ENCODE results near the gene PCDHGB2.

DNA sequence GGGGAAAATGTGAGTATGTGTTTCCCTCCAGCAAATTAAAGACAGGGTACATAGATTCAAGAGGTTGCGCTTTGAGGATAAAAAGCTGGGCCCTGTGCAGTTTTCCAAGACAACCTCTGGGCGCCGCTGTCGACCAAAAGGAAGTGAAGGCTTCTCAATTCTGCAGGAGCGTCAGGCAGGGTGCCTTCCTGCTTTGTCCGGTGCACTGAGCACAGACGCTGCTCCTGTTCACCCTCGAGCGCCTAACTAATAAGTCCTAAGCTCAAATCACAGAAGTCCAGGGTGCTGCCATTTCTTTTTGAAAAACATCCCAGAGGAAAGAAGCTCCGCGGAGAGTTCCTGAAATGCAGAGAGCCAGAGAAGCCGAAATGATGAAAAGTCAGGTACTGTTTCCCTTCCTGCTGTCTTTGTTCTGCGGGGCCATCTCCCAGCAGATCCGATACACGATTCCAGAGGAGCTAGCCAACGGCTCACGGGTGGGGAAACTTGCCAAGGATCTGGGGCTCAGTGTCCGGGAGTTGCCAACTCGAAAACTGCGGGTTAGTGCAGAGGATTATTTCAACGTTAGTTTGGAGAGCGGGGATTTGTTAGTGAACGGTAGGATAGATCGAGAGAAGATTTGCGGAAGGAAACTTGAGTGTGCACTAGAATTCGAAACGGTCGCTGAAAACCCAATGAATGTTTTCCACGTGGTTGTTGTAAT, 9.7 kb upstream of the PCDHGB2 start, which contains the start of gene PCDHGB1:
- TF ChIP-seq CTCF (IDR thresholded peaks at IDR 0.05; ENCODE audit: insufficient read depth, low read length) (peak; percentile 32), POLR2AphosphoS5 (IDR thresholded peaks at IDR 0.05; ENCODE audit: low read depth) (no peak)

All from HL-60 (cell line).